Neuronal stem cell (in vitro differentiated cells): ENCODE measurements around the gene TNIK.

Experiments
- DNase-seq: peaks from one replicate; pipeline ENCODE4 v3.0.0-alpha.2; 2013; ENCODE audit warnings: low spot score
- H2AFZ ChIP-seq: one replicate; pipeline ENCODE4 v1.6.1; 2013; ENCODE audit warnings: mild to moderate bottlenecking, low read length, inconsistent platforms
- H2AK5ac ChIP-seq: 2 replicates; pipeline ENCODE4 v1.6.1; 2013; ENCODE audit warnings: low read depth, mild to moderate bottlenecking, inconsistent platforms, low read length, moderate library complexity, mixed read lengths
- H2BK120ac ChIP-seq: 2 replicates; pipeline ENCODE4 v1.6.1; 2013; ENCODE audit warnings: low read depth, mild to moderate bottlenecking, inconsistent platforms, low read length, moderate library complexity, mixed read lengths
- H2BK12ac ChIP-seq: one replicate; pipeline ENCODE4 v1.6.1; 2013; ENCODE audit warnings: low read length, inconsistent platforms
- H2BK15ac ChIP-seq: 2 replicates; pipeline ENCODE4 v1.6.1; 2013; ENCODE audit warnings: mild to moderate bottlenecking, low read length, inconsistent platforms, mixed read lengths
- H2BK5ac ChIP-seq: one replicate; pipeline ENCODE4 v1.6.1; 2013; ENCODE audit warnings: inconsistent platforms, mild to moderate bottlenecking, low read length, moderate library complexity
- H3K14ac ChIP-seq: one replicate; pipeline ENCODE4 v1.6.1; 2013; ENCODE audit warnings: low read length, inconsistent platforms
- H3K18ac ChIP-seq: 2 replicates; pipeline ENCODE4 v1.6.1; 2013; ENCODE audit warnings: low read length, inconsistent platforms
- H3K23ac ChIP-seq: 2 replicates; pipeline ENCODE4 v1.6.1; 2013; ENCODE audit warnings: low read depth, mild to moderate bottlenecking, mixed read lengths, low read length, inconsistent platforms; ENCODE audit not compliant: poor library complexity
- H3K27ac ChIP-seq: replicated peaks from 3 replicates; pipeline ENCODE4 v1.5.1; 2013; ENCODE audit warnings: low read length, inconsistent platforms
- H3K27me3 ChIP-seq, 3 experiments: 2 replicates each; pipeline ENCODE4 v1.6.1; 2013; ENCODE audit warnings: low read length in 3 of 3, mild to moderate bottlenecking in 2 of 3, inconsistent platforms in 1 of 3, low read depth in 1 of 3, mixed read lengths in 1 of 3, moderate library complexity in 1 of 3; ENCODE audit not compliant: control insufficient read depth in 3 of 3, insufficient read depth in 3 of 3
- H3K36me3 ChIP-seq, 2 donors: replicated peaks in 1 of 2; 2 replicates each; pipeline ENCODE4 v1.6.1; 2013; ENCODE audit warnings: low read length in 2 of 2; ENCODE audit not compliant: control insufficient read depth in 2 of 2, insufficient read depth in 2 of 2
- H3K4ac ChIP-seq: 2 replicates; pipeline ENCODE4 v1.6.1; 2013; ENCODE audit warnings: inconsistent platforms, mild to moderate bottlenecking, low read length, moderate library complexity
- H3K4me1 ChIP-seq, 2 donors: 1 replicate in 1 of 2; 2 replicates in 1 of 2; pipeline ENCODE4 v1.6.1; 2013; ENCODE audit warnings: low read length in 2 of 2, low read depth in 1 of 2; ENCODE audit not compliant: control insufficient read depth in 2 of 2, insufficient read depth in 1 of 2
- H3K4me2 ChIP-seq: one replicate; pipeline ENCODE4 v1.6.1; 2013; ENCODE audit warnings: mild to moderate bottlenecking, low read length, inconsistent platforms; ENCODE audit not compliant: insufficient read depth, poor library complexity, severe bottlenecking
- H3K4me3 ChIP-seq, 2 donors: 2 replicates each; pipeline ENCODE4 v1.5.1; 2013; ENCODE audit warnings: low read length in 2 of 2, mild to moderate bottlenecking in 2 of 2, inconsistent platforms in 1 of 2, moderate library complexity in 1 of 2
- H3K79me1 ChIP-seq: one replicate; pipeline ENCODE4 v1.6.1; 2013; ENCODE audit warnings: low read depth, mild to moderate bottlenecking, inconsistent platforms, low read length, moderate library complexity
- H3K9ac ChIP-seq: one replicate; pipeline ENCODE4 v1.6.1; 2013; ENCODE audit warnings: mild to moderate bottlenecking, low read depth, low read length, inconsistent platforms; ENCODE audit not compliant: poor library complexity
- H3K9me3 ChIP-seq, 2 donors: replicated peaks in 1 of 2; 2 replicates each; pipeline versions ENCODE3 to v1.6.1; 2013; ENCODE audit warnings: low read length in 2 of 2, mild to moderate bottlenecking in 2 of 2, inconsistent platforms in 1 of 2, low read depth in 1 of 2, mixed read lengths in 1 of 2, moderate library complexity in 1 of 2; ENCODE audit not compliant: control insufficient read depth in 2 of 2, insufficient read depth in 1 of 2
- H4K8ac ChIP-seq: one replicate; pipeline ENCODE4 v1.6.1; 2013; ENCODE audit warnings: low read depth, mild to moderate bottlenecking, inconsistent platforms, low read length, moderate library complexity
- H4K91ac ChIP-seq: one replicate; pipeline ENCODE4 v1.6.1; 2013; ENCODE audit warnings: low read length, low read depth, mild to moderate bottlenecking, inconsistent platforms; ENCODE audit not compliant: poor library complexity
- WGBS, 2 donors: extraction: QIAGEN DNeasy Blood & Tissue Kit; methylation state at CpG; one replicate each; pipeline ENCODE4 v1.1.7; 2013; ENCODE audit warnings: missing lambda C conversion rate in 2 of 2, mixed read lengths in 1 of 2; ENCODE audit not compliant: insufficient read length in 2 of 2, insufficient replicate concordance in 1 of 2; ENCODE audit errors: extremely low coverage in 2 of 2; 5-methylcytosine and 5-hydroxymethylcytosine counted together

The TNIK gene

DNA sequence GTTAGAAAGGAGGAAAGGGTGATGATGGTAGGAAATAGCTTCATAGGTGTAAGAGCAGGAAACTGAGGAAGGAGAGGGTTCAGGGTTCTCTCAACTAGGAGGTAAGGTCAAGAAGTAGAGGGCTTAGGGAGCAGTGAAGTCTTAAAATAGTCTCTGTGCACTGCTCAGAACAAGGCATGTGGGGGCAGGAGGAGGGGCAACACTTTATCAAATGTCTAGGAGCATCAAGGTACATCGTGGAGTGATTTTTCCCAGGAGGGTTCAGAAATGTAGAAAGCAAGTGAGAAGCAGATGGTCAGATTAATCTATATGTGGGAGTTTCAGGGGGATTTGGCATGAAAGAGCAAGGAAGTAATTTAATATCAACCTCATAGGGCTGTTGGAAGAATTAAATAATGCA, 58.8 kb downstream of the TNIK start:
- Histone ChIP-seq H3K4me1 (peaks cover 5 to 10% of the 10 kb centered on the region in 2 donors), H3K14ac (no peak overlapping the region), H2BK15ac (no peak overlapping the region), H3K23ac (no peak overlapping the region), H3K4ac (no peak overlapping the region), H2AK5ac (no peak overlapping the region), H4K8ac (no peak overlapping the region), H2BK5ac (no peak overlapping the region), H3K36me3 (no peaks in the 10 kb centered on the region), H2BK120ac (no peak overlapping the region), H3K9me3 (peaks cover 0 to 25% of the 10 kb centered on the region in 2 donors), H3K18ac (no peak overlapping the region), H3K79me1 (no peaks in the 10 kb centered on the region), H4K91ac (no peak overlapping the region), H3K4me3 (no peak overlapping the region), H3K9ac (no peak overlapping the region), H2BK12ac (no peak overlapping the region), H3K27me3 (no peaks in the 10 kb centered on the region), H3K4me2 (no peak overlapping the region), H2AFZ (no peak overlapping the region), H3K27ac (no peak overlapping the region)
- DNase-seq, result no peak
- no CpG with 5 or more reads among the region's 1 CpG for whole genome bisulfite sequencing, 2 donors

DNA sequence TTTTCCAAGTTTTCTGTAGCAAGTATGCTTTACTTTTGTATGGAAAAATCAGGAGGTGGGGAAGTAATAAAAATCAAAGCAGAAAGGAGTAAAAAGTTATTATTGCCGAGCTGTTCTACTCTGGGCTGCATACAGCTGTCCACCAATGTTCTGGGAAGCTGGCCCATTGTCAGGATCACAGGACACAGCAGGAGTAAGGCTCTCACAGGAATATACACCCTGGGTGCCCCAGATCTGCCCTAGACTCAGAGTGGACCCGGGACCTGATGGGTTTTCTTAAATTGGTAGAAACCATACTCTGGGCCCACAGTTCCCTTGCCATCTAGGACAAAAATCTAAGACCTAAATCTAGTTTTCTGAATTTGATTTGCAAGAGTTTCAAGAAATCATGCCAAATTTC, 60.4 kb downstream of the TNIK start:
- Histone ChIP-seq H3K23ac (no peak overlapping the region), H4K8ac (no peak overlapping the region), H2AFZ (no peak overlapping the region), H2BK15ac (no peak overlapping the region), H2BK12ac (no peak overlapping the region), H3K9ac (no peak overlapping the region), H3K27ac (no peak overlapping the region), H4K91ac (no peak overlapping the region), H3K18ac (no peak overlapping the region), H3K9me3 (peaks cover 0 to 19% of the 10 kb centered on the region in 2 donors), H2AK5ac (no peak overlapping the region), H3K4me1 (peaks cover 5 to 17% of the 10 kb centered on the region in 2 donors), H3K27me3 (no peaks in the 10 kb centered on the region), H3K4me2 (no peak overlapping the region), H3K4ac (no peak overlapping the region), H2BK5ac (no peak overlapping the region), H3K14ac (no peak overlapping the region), H3K79me1 (no peaks in the 10 kb centered on the region), H3K36me3 (no peaks in the 10 kb centered on the region), H3K4me3 (no peak overlapping the region), H2BK120ac (no peak overlapping the region)
- no CpG with 5 or more reads among the region's 2 CpGs for WGBS, 2 donors
- DNase-seq, result no peak

DNA sequence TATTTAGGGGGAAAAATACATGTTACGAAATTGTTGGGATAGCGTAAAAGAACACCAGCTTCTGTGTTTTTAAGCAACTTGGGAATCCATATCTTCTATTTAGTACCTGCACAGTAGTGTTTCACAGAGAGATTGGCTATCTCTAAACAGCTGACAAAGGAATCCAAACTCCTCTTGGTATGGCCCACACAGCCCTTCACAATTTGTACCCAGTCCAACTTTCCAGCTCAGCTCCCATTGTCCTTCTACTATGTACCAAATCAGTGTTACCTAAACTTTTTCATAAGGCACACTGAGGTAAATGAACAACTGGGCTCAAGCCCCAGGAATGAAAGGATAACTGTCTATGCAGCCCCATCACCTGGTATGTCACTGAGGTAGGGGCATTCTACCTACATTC, 61.9 kb downstream of the TNIK start:
- Histone ChIP-seq H3K14ac (no peak overlapping the region), H2BK12ac (no peak overlapping the region), H2BK15ac (no peak overlapping the region), H3K9ac (no peak overlapping the region), H3K4me3 (no peak overlapping the region), H4K91ac (no peak overlapping the region), H3K4ac (no peak overlapping the region), H3K4me1 (peaks cover 7 to 21% of the 10 kb centered on the region in 2 donors), H3K4me2 (no peak overlapping the region), H2AFZ (no peak overlapping the region), H2BK5ac (no peak overlapping the region), H3K23ac (no peak overlapping the region), H2BK120ac (no peak overlapping the region), H3K79me1 (no peaks in the 10 kb centered on the region), H3K18ac (no peak overlapping the region), H3K36me3 (no peaks in the 10 kb centered on the region), H2AK5ac (no peak overlapping the region), H3K9me3 (peaks cover 0 to 8% of the 10 kb centered on the region in 2 donors), H4K8ac (no peak overlapping the region), H3K27me3 (no peaks in the 10 kb centered on the region), H3K27ac (no peak overlapping the region)
- no CpG with 5 or more reads among the region's 2 CpGs for WGBS, 2 donors
- no peak for DNase-seq

DNA sequence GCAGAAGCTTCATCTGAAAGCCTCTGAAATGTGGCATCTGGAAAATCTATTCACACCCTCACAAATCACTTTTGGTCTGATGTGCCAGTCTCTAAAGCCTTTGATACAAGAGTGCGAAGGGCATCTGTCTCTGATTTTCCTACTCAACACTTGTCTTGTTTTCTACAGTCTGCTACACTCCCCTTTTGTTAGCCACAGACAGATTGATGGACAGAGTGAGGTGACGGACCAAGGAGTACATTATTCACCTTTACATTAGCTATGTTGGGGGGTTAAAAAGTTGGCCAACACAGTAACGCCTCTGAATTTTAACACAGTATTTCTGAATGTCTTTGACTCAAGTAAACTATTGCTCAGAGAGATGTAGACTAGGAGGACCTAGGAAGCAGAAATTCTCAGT, 63.1 kb downstream of the TNIK start:
- no peak overlapping the region for H3K4me2 ChIP-seq
- H3K79me1 ChIP-seq, result no peaks in the 10 kb centered on the region
- no peak overlapping the region for H3K27ac ChIP-seq
- H3K4me3 ChIP-seq, result no peak overlapping the region
- H2BK15ac ChIP-seq, result no peak overlapping the region
- no peak overlapping the region for H2AFZ ChIP-seq
- no peaks in the 10 kb centered on the region for H3K27me3 ChIP-seq
- H3K4ac ChIP-seq, result no peak overlapping the region
- no peak overlapping the region for H4K8ac ChIP-seq
- no peak for DNase-seq
- H2AK5ac ChIP-seq, result no peak overlapping the region
- H3K23ac ChIP-seq, result no peak overlapping the region
- peaks cover 0 to 2% of the 10 kb centered on the region in 2 donors for H3K9me3 ChIP-seq
- no peak overlapping the region for H3K14ac ChIP-seq
- H3K9ac ChIP-seq, result no peak overlapping the region
- no peak overlapping the region for H4K91ac ChIP-seq
- H2BK120ac ChIP-seq, result no peak overlapping the region
- H2BK5ac ChIP-seq, result no peak overlapping the region
- no peak overlapping the region for H3K18ac ChIP-seq
- no peak overlapping the region for H2BK12ac ChIP-seq
- peaks cover 12 to 27% of the 10 kb centered on the region in 2 donors for H3K4me1 ChIP-seq
- no CpG with 5 or more reads among the region's 3 CpGs for WGBS, 2 donors
- H3K36me3 ChIP-seq, result no peaks in the 10 kb centered on the region
